Sigmoid colon (tissue), 4 donors: ENCODE data around the gene TSPAN9.

Experiments
- CTCF ChIP-seq, 4 experiments: fragments of 450-650 bp in 3 of 4; fragments of 200-600 bp in 1 of 4; IDR thresholded peaks; one replicate each; pipeline ENCODE4 v1.5.1; 2016 to 2019; ENCODE audit warnings: antibody characterized with exemption in 4 of 4, mild to moderate bottlenecking in 3 of 4, moderate library complexity in 2 of 4
- EP300 ChIP-seq, 4 donors: sonication (generic); formaldehyde crosslinking; IDR thresholded peaks; one replicate each; pipeline ENCODE4 v1.6.1; 2017; ENCODE audit warnings: antibody characterized with exemption in 4 of 4
- POLR2A ChIP-seq, 2 donors: fragments of 450-650 bp; IDR thresholded peaks; one replicate each; pipeline ENCODE4 v1.6.1; 2016; ENCODE audit warnings: antibody characterized with exemption in 2 of 2, mild to moderate bottlenecking in 2 of 2, moderate library complexity in 2 of 2
- POLR2AphosphoS5 ChIP-seq, 4 donors: sonication (generic); formaldehyde crosslinking; IDR thresholded peaks; one replicate each; pipeline ENCODE4 v1.6.1; 2017; ENCODE audit warnings: antibody characterized with exemption in 4 of 4

GRCh38 chr12:3241621-3242020 lies 164.4 kb downstream of the TSPAN9 start:
- no peak for TF ChIP-seq CTCF (IDR thresholded peaks at IDR 0.05)
- TF ChIP-seq EP300 (IDR thresholded peaks at IDR 0.05) = no peak
- no peak for TF ChIP-seq POLR2AphosphoS5 (IDR thresholded peaks at IDR 0.05)
- TF ChIP-seq POLR2A (IDR thresholded peaks at IDR 0.05) = no peak
